Endometrial microvascular endothelial cells (primary cell): ENCODE results near the gene CELA3A. TPM values are rescaled to one million over a fixed set of nuclear protein-coding genes. Genes with fewer than 3 reads are reported as not detected.
"Not testable (repeated sequence)": the region's sequence is repeated elsewhere in the genome, so short reads cannot be mapped to it uniquely, and the experiment has no call there.

Source experiments
- in situ Hi-C: cut with HindIII; loops from 2 replicates; pipeline ENCODE4 v1.10.0; 2017; ENCODE audit warnings: low sequenced_read_pairs, low pct_unique_long_range_greater_than_20kb; ENCODE audit errors: inconsistent ontology term
- total RNA-seq: library from RNA; depleted of rRNA; stranded (reverse); fragments of >200 nt; gene quantifications from one replicate; pipeline ENCODE4 v1.2.3, GENCODE V29; 2015; ENCODE audit errors: inconsistent ontology term

The CELA3A gene, protein sequence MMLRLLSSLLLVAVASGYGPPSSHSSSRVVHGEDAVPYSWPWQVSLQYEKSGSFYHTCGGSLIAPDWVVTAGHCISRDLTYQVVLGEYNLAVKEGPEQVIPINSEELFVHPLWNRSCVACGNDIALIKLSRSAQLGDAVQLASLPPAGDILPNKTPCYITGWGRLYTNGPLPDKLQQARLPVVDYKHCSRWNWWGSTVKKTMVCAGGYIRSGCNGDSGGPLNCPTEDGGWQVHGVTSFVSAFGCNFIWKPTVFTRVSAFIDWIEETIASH
- total RNA-seq, result not detected

DNA sequence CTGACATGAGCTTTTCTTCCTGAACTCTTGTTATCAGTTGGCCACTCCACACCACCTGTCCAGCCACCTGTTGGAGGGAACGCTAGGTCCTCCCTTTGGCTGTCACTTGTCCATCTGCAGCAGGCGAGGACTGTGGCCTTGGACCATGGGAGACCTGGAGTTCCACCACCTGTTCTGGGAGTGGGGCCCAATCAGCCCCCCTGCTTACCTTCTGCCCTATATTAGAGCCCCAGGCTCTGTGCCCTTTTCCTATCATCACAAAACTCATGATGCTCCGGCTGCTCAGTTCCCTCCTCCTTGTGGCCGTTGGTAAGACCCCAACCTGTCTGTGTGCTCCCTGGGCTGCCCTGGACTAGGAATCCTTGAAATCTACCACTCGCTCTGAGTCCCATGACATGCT lies at the start of gene CELA3A:
CELA3A (plus strand) TSS at position 249 of the 400 bp plus-strand sequence; CDS start at position 267, 18 bp downstream.
- in situ Hi-C loops, result no loop called here

DNA sequence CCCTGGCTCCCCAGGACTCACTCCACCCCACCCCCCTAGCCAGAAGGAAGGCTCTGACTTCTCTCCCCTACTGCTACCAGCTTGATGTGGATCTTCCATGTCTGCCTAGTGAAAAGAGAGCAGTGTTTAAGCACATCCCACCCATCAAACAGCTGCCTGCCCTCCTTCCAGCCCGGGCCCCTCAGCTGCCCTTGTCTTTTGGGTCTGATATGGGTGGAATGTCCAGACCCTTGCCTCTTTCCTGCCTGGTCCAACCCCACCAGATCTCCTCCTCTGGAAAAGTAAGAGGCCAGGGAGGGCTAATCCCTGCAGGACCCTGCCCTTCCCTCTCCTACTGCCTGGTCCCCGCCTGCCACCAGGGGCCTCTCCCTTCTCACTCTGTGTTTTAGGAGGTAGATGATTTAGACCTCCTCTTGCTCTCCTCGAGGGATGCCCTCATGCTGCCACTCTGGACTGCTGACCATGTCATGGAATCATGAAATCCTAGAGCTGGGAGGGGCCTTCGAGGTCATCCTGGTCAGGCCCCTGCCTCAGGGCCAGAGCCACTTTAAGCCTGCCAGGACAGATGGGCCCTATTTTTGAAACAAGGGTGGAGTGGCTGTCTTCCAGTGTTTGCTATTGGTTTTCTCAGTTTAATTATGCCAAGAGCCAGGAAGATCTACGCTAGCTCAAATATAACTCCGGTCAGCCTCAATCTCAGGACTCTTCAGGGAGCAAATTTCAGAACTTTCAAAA lies 48.5 kb upstream of the CELA3A start:
- in situ Hi-C loops, result no loop called here

DNA sequence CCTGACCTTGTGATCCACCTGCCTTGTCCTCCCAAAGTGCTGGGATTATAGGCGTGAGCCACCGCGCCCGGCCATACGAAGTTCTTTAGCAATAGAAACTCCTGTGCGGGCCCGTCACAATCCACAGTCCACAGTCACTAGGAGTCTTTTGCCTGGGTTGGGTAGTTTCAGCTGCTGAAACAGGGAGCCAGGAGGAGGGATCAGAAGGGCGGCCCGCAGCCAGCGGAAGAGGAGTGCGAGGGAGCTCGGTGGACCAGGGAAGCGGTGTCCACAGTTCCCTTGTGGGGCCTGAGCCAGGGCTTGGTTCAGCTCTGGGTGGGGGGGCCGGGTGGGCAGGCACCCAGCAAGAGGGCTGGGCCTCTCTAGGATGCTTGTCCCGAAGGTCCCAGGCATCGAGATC lies 46.4 kb upstream of the CELA3A start:
- in situ Hi-C loops, result no loop called here

DNA sequence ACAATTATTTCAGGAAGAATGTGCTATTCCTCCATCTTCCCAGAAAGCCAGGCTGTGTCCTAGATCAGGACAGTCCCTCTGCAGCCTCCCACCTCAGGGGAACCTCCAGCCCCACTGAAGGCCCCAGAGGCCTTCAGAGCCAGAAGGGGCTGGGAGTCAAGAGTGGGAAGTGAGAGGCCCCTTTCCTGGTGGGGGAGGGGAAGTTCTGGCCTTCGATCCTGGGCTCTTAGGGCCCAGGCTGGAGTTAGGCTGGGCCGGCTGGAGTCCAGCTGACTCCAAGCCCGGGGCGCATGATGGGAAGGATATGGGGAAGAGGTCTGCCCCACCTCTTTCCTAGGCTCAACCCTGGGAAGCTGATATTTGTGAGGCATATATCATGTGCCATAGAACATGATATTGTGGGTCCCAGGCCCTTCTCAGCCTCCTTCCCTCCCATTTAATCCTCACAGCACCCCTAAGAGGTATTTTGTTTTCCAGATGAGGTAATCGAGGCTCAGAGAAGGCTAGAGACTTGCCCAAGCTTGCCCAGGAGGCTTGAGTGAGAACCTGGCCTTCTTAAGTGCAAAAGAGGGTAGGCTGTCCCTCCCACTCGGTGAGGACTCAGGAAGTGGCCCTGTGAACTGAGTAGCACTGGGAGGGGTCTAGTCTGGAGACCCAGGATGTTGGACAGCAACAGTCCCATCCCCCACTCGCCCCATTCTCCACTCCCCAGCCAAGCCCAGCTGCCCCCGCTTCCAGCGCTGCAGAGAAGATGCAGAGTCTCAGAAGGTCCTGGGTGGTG lies 45.8 kb upstream of the CELA3A start:
- in situ Hi-C loops, result no loop called here

DNA sequence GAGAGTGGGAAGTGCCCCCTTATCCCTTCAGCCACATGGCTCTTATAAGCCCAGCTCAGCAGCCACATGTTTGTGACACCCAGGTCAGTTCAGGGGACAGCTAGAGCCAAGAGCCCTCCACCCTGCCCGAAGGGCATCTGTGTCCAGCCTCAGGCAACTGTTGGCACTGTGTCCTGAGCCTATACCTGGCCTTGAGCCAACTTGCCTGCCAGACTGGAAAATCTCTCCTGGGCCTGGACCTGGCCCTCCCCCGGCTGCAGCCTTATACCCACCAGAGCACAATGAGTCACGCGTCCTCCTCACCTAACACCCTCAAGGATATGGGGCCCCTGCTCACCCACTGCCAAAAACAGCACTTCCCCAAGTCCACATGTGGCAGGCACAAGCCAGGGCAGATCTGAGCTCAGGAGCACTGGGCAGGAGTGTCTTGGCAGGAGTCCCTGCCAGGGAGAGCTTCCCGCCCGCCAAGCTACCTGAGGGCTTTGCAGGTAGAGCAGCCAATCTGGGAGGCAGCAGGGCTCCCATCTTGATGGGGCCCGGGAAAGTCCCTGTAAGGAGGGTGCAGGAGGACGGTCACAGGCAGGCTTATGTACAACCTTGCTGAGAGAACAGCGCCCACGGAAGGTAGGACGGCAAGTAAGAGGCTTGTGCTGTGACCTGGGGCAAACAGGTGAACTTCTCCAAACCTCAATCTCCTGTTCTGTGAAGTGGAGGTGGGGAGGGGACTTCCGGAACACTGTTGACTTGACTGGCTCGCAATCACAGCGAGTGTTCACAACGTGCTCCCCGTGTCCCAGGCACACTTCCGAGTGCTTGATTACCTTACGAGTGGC lies 44.5 kb upstream of the CELA3A start:
- in situ Hi-C loops, result no loop called here

DNA sequence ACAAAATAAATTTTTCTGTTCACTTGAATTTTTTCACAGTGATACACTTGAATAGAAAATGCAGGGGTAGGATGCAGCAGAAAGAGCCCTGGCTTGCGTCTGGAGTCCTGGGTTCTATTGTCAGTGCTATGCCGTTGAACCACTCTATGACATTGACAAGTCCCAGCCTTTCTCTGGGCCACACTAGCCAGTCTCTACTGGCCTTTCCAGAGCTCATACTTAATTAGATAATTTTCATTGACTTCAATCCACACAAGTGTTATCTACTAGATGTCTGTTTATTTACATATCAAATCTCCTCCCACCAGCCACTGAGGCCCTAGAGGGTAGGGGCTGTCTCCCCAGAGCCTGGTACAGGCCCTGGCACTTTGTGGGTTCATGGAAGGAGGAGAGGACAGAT lies 40.1 kb upstream of the CELA3A start:
- in situ Hi-C loops, result no loop called here

DNA sequence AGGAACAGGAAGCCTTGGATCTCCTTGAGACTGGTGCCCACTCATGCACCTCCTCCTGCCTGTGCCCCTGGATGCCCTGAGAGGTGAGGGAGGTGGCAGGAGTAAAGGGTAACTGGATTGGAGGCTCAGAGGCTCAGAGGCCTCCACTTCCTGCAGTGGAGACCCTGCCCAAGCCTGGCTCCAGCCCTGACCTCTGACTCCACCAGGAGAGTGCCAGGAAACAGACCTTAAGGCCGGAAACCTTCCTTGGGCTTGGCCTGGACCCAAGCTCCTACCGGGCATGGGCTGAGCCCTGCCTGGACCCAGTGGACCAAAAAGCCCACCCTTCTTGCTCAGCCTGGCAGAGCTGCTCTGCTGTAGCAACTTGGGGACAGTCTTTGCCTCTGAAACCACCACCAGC lies 39.7 kb upstream of the CELA3A start:
- in situ Hi-C loops, result no loop called here

DNA sequence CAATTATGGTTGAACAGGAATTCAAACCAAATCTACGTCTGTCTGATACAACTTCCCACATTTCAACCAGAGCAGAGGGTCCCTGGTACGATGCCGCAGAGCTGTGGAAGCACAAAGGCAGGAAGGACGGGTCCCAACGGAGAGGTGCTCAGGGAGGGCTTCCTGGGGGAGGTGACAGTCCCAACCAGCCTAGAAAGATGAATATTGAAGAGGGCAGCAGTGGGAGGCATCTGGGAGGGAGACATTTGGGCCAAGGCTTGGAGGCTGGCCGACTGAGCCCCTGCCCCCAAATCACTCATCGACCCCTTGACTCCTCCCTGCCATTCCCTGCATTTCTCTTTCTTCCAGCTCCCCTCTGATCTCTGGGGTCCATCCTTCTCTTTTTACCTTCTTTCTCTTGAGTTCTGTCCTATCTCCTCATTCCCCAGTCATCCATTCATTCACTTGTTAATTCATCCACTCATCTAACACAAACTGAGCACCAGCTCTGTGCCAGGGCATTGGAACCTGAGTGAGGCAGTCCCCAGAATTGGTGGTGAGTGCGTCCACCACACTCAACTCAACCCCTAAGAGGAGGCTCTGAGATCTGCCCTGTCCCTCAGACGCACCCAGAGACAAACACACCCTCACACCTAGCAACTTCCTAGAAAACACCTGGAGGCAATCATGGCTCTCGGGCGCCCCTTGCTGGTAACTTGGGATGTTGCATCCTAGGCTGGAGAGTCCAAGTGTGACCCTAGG lies 37.8 kb upstream of the CELA3A start:
- in situ Hi-C loops, result no loop called here

DNA sequence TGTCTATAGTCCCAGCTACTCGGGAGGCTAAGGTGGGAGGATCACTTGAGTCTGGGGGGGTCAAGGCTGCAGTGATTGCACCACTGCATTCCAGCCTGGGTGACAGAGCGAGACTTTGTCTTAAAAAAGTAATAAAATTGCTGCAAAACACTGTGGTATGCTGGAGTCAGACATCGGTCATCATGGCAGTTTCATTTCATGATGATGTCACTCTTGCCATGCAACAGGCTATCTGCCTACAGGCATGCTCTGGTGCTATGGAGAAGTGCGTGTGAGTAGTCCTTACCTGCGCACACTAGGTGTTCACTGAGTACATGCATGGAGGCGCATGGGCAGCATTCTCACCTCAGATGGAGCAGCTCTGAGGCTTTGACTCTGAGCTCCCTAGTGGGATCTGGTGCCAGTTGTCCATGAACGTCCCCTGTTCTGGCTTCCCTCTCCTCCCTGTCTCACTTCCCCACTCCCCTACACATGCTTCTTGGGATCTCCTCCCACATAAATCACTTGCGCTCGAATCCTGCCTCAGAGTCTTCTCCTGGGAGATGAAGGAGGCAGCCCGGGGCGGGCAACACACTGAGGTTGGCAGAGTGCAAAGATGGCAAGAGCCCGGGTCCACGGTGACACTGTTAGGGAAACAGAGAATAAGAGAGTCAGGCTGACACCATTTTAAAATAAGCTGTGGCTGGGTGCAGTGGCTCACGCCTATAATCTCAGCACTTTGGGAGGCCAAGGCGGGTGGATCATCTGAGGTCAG lies 35.0 kb upstream of the CELA3A start:
- in situ Hi-C loops, result no loop called here

DNA sequence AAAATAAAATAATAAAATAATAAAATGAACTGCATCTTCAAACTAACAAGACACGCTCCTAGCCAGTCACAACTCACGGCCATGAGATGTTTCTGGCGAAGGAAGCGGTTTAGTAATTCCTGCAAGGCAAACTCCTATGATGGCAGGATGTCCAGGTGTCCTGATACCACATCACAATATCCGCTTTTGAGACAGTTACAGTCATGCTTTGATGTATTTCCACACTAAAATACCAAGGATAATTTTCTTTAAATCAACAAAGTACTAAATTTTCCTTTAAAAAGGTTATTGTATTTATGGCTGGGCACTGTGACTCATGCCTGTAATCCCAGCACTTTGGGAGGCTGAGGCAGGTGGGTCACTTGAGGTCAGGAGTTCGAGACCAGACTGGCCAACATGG lies 34.2 kb upstream of the CELA3A start:
- in situ Hi-C loops, result not testable (repeated sequence)

DNA sequence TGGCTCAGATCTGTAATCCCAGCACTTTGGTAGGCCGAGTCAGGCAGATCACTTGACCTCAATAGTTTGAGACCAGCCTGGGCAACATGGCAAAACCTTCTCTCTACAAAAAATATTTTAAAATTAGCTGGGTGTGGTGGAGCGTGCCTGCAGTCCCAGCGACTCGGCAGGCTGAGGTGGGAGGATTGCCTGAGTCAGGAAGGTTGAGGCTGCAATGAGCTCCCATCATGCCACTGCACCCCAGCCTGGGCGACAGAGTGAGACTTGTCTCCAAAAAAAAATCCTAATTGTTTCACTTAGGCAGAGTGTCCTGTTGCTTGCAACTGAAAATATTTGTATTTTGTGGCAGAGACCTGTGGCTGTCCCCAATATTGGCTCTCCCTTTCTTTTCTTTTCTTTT lies 32.4 kb upstream of the CELA3A start:
- in situ Hi-C loops, result not testable (repeated sequence)

DNA sequence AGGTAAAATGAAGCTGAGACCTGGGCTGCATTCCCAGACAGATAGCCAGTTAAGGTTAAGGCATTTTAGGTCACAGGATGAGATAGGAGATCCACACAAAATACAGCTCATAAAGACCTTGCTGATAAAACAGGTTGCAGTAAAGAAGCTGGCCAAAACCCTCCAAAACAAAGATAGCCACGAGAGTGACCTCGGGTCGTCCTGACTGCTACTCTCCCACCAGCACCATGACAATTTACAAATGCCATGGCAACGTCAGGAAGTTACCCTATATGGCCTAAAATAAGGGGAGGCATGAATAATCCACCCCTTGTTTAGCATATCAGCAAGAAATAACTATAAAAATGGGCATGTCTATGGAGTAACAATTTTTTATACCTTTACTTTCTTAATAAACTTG lies 30.9 kb upstream of the CELA3A start:
- in situ Hi-C loops, result not testable (repeated sequence)

DNA sequence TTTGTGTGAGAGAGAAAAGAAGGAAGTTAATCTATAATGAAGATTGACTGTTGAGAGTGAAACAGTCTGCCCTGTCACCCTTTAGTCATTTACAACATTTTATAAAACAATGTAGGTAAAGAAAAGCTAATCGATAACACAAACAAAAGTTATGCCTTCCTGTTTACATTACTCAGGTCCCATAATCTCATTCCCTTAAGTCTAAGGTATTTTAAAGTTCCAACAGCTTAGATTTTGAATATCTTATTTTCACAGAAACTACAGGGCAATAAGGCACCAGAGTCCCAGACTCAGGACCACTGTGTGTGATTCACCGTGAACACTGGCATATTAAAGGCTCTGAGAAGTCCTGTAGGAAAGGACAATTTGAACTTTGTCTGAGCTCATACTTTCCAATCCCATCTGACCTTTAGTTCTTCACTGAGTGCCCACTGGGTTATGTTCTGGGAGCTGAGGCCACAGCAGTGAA lies 28.4 kb upstream of the CELA3A start:
- in situ Hi-C loops, result not testable (repeated sequence)

DNA sequence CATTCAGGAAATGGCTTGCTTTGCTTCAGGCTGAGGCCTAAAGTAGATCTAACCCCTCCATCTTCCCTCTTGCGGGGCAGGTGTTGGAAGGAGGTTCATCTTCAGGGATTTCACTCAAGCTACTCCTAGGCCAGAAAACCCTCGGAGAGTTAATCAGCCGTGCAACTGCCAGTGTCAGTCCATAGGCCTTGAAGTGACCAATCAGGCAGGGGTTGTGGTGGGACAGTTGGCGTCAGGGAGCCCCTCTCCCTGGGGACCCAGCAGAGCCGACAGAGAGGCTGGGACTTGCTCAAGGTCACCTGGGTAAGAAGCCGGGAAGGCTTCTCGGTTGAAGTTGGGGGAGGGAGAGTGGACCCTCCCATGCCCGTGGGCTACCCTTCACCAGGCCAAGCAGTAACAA lies 27.5 kb upstream of the CELA3A start:
- in situ Hi-C loops, result not testable (repeated sequence)

DNA sequence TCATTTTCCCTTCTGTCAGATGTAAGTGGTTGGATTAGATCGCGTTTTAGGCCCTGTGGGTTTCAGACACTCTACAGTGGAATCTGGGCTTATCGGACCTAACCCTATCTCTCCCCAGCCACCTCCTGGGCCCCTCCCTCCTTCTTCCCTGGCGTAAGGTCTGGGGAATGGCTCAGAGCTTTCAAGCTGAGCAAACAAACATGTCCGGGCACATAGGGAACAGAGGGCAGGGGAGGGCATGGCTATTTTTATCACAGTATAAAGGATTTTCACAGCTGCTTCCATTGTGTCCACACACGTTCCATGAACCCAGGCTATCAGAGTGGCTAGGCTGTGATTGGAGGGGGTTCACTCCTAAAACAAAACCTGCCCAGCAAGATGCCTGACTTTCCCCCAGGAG lies 26.8 kb upstream of the CELA3A start:
- in situ Hi-C loops, result not testable (repeated sequence)

DNA sequence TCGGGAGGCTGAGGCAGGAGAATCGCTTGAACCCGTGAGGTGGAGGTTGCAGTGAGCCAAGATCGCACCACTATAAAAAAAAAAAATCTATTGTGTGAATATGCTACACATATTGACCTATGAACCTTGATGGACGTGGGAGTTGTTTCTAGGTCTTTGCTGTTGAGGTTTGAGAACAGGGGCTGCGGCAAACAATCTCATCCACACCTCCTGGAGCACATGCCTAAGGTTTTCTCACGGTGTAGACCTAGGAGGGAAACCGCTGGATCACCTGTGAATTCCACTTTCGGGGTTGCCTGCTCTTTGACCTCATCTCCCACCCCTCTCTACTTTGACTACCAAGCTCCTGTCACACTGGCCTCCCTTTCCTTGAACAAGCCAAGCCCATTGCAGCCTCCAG lies 26.2 kb upstream of the CELA3A start:
- in situ Hi-C loops, result not testable (repeated sequence)

DNA sequence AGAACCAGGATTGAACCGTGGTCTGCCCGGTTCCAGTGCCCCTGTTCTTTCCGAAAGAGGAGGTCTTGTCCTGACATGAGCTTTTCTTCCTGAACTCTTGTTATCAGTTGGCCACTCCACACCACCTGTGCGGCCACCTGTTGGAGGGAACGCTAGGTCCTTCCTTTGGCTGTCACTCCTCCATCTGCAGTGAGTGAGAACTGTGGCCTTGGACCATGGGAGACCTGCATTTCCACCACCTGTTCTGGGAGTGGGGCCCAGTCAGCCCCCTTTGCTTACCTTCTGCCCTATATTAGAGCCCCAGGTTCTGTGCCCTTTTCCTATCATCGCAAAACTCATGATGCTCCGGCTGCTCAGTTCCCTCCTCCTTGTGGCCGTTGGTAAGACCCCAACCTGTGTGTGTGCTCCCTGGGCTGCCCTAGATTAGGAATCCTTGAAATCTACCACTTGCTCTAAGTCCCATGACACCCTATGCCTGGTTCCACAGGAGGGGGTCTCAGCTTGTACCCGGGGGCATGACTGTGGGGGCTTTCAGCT lies 24.7 kb upstream of the CELA3A start, which contains the start of gene CELA3B:
CELA3B (plus strand) TSS at position 320 of the 537 bp plus-strand sequence; CDS start at position 338, 18 bp downstream.
- in situ Hi-C loops, result not testable (repeated sequence)
